HG03565 (cell line): Measurements from ENCODE around the gene NPPB.

Experiments
- ATAC-seq: cut with Tn5 transposase; IDR thresholded peaks from one replicate; pipeline ENCODE4 v1.9.1; 2021; ENCODE audit warnings: mild to moderate bottlenecking, moderate library complexity; ENCODE audit not compliant: unreplicated experiment

Gene NPPB

DNA sequence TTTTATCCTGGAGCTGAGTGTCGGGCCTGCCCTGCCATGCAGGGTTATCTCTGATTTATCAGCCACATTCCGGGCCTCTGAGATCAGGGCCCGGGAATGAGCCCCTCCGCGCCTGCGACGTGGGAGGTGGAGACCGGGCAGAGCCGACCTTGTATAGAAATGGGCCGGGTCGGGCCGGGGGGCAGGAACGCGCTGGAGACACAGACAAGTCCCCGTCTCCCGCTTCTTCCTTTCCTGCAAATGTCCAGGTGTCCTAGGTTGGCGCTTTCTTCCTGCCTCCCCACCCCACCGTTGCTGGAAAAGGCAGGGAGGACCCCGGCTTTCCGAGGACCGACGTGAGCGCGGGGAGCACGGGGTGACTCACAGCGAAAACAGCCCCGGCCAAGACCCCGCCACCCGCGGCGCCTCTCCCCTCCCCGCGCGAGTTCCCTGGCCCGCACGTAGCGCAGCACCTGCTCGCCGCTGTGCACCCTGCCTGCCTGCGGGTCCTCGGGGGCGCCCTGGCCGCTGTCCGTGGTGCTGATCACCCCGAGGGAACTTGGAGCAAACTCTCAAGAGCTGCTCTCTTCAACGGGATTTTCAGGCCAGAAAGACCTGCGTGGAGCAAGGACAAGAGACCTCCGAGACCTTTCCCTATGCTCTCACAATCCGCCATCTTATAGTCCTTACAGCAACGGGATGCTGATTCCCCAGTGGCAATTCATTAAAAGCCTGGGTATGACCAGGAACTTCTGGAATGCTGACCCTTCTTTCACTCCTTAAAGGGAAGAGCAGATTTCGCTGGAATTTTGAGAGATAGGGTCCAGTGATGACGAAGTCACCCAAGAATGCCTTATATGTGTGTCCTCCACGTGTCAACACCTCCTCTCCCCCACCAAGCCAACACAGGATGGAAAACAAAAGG lies 475 bp upstream of the NPPB start:
- no peak for ATAC-seq

DNA sequence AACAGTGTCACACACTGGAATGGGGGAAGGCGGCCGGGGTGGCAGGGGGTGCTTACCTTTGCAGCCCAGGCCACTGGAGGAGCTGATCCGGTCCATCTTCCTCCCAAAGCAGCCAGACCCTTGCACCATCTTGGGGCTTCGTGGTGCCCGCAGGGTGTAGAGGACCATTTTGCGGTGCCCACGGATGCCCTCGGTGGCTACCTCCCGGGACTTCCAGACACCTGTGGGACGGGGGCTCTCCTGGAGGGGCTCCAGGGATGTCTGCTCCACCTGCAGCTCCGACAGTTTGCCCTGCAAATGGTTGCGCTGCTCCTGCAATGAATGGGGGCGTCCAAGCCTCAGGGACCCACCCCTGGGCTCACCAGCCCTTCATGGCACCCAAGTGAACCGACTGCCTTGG lies 587 bp downstream of the NPPB start:
- ATAC-seq: no peak

GRCh38 chr1:11857164-11857851 lies 1.4 kb downstream of the NPPB start:
- ATAC-seq: no peak

GRCh38 chr1:11856698-11857097 lies 2.0 kb downstream of the NPPB start:
- ATAC-seq: no peak

- no peak for ATAC-seq
Observed at GRCh38 chr1:11855430-11855829, 3.3 kb downstream of the NPPB start.

- ATAC-seq: no peak
Observed at GRCh38 chr1:11854519-11854918, 4.2 kb downstream of the NPPB start.

DNA sequence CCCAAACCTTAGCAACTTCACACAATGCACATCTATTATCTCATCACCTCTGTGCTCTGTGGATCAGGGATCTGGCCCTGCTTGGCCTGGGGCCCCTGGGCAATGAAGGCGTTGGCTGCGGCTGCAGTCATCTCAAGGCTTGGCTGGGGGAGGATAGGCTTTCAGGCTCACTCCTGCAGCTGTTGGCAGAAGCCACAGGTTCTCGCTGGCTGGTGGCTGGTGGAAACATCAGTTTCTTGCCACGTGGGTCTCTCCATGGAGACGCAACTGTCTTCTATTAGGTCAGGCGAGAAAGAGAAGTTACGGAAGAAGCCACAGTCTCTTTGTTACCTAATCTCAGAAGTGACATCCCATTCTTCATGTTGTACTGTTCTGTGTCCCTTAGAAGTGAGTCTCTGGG lies 7.6 kb downstream of the NPPB start:
- no peak for ATAC-seq

- ATAC-seq: no peak
Observed at GRCh38 chr1:11850156-11850555, 8.6 kb downstream of the NPPB start.

- ATAC-seq: no peak
Observed at GRCh38 chr1:11848373-11848700, 10.4 kb downstream of the NPPB start.

GRCh38 chr1:11847667-11848372 lies 10.9 kb downstream of the NPPB start, which contains the start of gene NPPA:
NPPA (minus strand) TSS chr1:11847783; CDS start chr1:11847684, 99 bp downstream.
- ATAC-seq: no peak

DNA sequence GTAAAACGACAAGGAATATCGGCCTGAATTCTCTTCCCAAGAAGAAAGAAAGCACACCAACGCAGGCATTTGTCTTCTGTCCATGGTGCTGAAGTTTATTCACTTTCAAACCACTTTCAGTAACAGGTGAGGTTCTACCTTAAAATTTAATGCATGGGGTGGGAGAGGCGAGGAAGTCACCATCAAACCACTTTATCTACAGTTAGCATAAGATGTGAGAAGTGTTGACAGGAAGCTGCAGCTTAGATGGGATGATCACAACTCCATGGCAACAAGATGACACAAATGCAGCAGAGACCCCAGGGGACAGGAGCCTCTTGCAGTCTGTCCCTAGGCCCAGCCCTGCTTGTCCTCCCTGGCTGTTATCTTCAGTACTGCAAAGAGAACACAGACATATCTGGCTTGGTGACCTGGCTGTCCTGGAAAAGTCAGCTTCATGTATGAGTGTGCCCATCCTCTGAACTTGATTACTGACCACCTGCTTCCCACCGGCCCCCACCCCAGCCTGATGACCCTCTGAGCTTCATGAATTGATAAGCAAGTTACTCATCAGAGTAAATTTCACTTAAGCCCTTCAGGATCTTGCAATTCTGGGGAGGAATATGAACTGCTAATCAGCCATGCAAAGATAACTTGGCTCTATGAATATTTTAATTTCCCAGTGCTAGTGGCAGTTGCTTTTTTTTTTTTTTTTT lies 13.0 kb downstream of the NPPB start:
- ATAC-seq: no peak

DNA sequence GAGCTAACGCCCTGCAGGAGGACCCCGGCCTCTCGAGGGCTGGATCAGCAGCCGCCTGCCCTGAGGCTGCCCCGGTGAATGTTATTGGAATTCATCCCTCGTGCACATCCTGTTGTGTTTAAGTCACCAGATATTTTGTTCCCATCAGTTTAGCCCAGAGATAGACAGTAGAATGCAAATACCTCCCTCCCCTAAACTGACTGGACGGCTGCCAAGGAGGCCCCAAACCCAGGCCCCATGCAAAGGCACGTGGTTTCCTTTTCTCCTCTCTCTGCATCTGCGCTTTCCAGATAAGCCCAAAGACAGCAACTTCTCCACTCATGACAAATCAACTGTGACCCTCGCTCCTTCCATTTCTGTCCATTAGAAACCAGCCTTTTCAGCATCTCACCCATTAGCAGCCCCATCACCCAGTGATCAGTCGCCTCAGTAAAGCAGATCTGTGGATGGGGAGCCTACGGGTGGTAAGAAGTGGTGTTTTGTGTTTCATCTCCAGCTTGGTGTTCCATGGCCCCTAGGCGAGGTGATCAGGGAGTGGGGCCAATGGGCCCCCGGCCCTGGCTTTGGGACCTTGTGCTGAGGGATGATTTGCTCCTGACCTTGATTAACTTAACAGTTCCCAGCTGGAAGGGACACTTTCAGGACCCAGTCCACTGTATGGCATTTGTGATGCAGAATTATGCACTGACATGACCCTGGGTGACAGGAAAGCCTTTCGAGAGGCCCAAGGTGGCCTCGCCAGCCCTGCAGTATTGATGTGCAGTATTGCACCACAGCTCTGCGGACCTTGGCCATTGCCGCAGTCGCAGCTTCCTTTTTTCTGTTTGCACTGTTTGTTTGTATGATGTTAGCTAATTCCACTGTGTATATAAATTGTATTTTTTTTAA lies 16.3 kb downstream of the NPPB start:
- no peak for ATAC-seq

DNA sequence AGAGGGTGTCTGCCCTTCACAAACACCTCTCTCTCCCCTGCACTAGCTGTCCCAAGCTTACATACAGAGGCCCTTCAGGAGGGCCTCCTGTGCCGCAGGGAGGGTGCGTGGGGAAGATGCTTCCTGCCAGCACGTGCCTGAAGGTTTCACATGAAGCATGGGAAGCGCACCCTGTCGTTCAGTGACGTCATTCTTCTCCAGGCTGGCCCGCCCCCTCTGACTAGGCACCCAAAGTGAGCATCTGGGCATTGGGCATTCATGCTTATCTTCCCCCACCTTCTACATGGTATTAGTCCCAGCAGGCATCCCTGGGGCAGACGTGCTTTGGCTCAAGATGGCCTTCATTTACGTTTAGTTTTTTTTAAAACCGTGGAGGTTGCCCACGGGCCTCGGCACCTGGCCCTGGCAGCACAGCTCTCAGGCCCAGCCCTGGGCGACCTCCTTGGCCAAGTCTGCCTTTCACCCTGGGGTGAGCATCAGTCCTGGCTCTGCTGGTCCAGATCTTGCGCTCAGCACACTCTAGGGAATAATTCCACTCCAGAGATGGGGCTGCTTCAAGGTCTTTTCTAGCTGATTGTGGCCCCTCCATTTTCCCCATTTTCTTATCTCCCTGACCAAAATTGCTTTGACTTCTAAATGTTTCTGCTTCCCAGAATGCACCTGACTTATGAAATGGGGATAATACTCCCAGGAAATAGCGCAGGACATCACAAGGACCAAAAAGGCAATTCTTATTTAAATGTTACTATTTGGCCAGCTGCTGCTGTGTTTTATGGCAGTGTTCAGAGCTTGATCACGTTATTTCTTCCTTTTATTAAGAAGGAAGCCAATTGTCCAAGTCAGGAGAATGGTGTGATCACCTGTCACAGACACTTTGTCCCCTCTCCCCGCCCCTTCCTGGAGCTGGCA lies 17.2 kb downstream of the NPPB start:
- ATAC-seq: no peak

DNA sequence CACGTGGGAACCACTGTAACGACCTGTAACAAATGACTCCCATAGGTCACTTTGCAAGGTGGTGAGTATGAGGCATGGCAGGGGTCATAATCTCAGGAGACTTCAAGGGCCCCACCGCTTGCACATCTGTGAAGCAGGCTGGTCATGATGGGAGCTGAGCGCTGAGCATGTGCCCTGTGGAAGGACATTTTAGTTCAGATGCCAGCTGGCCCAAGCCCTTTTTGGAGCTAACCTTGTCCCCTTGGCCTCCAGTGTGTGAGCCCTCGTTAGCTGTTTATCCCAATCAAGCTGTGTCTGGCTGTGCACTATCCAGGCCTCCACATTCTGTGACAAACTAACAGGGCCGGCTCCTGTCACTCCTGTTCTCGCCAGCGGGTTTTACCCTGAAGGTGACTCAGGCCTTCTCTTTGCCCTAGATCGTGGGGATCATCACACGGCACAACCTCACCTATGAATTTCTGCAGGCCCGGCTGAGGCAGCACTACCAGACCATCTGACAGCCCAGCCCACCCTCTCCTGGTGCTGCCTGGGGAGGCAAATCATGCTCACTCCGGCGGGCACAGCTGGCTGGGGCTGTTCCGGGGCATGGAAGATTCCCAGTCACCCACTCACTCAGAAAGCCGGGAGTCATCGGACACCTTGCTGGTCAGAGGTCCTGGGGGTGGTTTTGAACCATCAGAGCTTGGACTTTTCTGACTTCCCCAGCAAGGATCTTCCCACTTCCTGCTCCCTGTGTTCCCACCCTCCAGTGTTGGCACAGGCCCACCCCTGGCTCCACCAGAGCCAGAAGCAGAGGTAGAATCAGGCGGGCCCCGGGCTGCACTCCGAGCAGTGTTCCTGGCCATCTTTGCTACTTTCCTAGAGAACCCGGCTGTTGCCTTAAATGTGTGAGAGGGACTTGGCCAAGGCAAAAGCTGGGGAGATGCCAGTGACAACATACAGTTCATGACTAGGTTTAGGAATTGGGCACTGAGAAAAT lies 18.7 kb downstream of the NPPB start:
- ATAC-seq: no peak

GRCh38 chr1:11838349-11839272 lies 20.1 kb downstream of the NPPB start:
- ATAC-seq: no peak

DNA sequence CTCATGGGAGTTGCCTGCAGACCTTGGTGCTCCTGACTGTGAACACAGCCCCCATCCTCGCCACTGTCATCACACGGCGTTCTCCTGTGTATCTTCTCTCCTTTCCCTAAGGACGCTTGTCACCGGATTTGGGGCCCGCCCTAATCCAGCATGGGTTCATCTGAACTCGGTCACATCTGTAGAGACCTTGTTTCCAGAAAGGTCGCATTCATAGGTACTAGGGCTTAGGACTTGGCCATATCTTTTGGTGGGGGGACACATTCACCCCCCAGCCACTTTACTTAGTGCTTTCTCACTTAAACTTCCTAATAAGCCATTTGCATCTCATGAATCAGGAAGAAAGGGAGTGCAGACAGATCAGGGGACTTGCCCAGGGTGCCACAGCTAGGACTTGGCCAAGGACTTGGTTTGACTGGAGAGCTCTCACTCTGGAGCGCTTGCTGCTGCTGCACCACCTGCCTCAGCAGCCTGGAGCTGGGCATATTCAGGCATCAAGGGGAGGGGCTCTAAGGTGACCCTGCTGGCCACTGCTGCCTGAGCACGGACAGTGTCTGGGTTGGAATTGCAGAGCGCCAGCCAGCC lies 20.9 kb downstream of the NPPB start:
- no peak for ATAC-seq
